NK-92 treated with Interleukin-12 subunit alpha and Interleukin-12 subunit beta, amount 100 ng/mL, for 24 hours (cell line): Measurements from ENCODE around the gene STKLD1.
"Not testable (repeated sequence)": the region's sequence is repeated elsewhere in the genome, so short reads cannot be mapped to it uniquely, and the experiment has no call there.

Experiments
- DNase-seq: peaks from one replicate; lab custom pipeline; 2025; lab: John Stamatoyannopoulos, UW

STKLD1 gene

GRCh38 chr9:133443982-133444381 is 67.8 kb downstream of the STKLD1 start:
- no peak for DNase-seq

- DNase-seq, result no peak
Measured at GRCh38 chr9:133445293-133445969, 69.3 kb downstream of the STKLD1 start.

GRCh38 chr9:133448487-133448972 is 72.4 kb downstream of the STKLD1 start:
- DNase-seq, result no peak

- no peak for DNase-seq
Measured at GRCh38 chr9:133449760-133450159, 73.6 kb downstream of the STKLD1 start.

GRCh38 chr9:133451865-133452264 is 75.7 kb downstream of the STKLD1 start:
- DNase-seq, result not testable (repeated sequence)

- no peak for DNase-seq
Measured at GRCh38 chr9:133452562-133452961, 76.4 kb downstream of the STKLD1 start.

GRCh38 chr9:133453651-133454050 is 77.5 kb downstream of the STKLD1 start:
- DNase-seq, result no peak

- DNase-seq, result no peak
Measured at GRCh38 chr9:133454325-133454724, 78.2 kb downstream of the STKLD1 start.

GRCh38 chr9:133454943-133455673 is 78.9 kb downstream of the STKLD1 start:
- DNase-seq, result no peak
